Activated CD4-positive, alpha-beta T cell treated with anti-CD3 and anti-CD28 coated beads, Interleukin-2, amount 10 ng/mL, durations not matched to agents 7 days and 5 days (primary cell): Measurements from ENCODE around the gene DAPK1. TPM values are rescaled to one million over a fixed set of nuclear protein-coding genes. Genes with fewer than 3 reads are reported as not detected.

ENCODE experiments used
- CTCF ChIA-PET: fragments of 350-600 bp; sonication (Branson Sonifier 250); formaldehyde crosslinking; loops from one replicate; lab custom pipeline; 2021; ENCODE audit warnings: antibody characterized with exemption; lab: Charles Lee
- POLR2A ChIA-PET: fragments of 350-600 bp; sonication (Branson Sonifier 250); formaldehyde crosslinking; loops from one replicate; lab custom pipeline; 2021; ENCODE audit warnings: antibody characterized with exemption; lab: Charles Lee
- DNase-seq: peaks from one replicate; pipeline ENCODE4 v3.0.0-alpha.2; 2020
- H3K27ac Mint-ChIP-seq: one replicate; pipeline ENCODE4 v1.8.0; 2021; ENCODE audit warnings: mild to moderate bottlenecking, moderate library complexity, mixed read lengths
- H3K27me3 Mint-ChIP-seq: one replicate; pipeline ENCODE4 v1.8.0; 2021; ENCODE audit warnings: mixed read lengths
- H3K36me3 Mint-ChIP-seq: one replicate; pipeline ENCODE4 v1.8.0; 2021; ENCODE audit warnings: low read depth, mixed read lengths
- H3K4me1 Mint-ChIP-seq: one replicate; pipeline ENCODE4 v1.8.0; 2021; ENCODE audit warnings: mixed read lengths
- H3K4me3 Mint-ChIP-seq: one replicate; pipeline ENCODE4 v1.8.0; 2021; ENCODE audit warnings: mild to moderate bottlenecking, moderate library complexity, mixed read lengths
- H3K9me3 Mint-ChIP-seq: one replicate; pipeline ENCODE4 v1.8.0; 2021; ENCODE audit warnings: mixed read lengths
- total RNA-seq, 2 experiments: library from RNA; stranded (reverse); gene quantifications; one replicate each; pipeline ENCODE4 v1.2.3, GENCODE V29; 2021

DAPK1 gene
- total RNA-seq, 2 experiments from 2014 or later, result 0.30 to 0.35 TPM

GRCh38 chr9:87749335-87750035 is 251.8 kb downstream of the DAPK1 start:
- Mint-ChIP-seq H3K27me3 (peaks cover 10% of the 10 kb centered on the region), H3K4me3 (no peak overlapping the region), H3K9me3 (peaks cover 6% of the 10 kb centered on the region), H3K36me3 (peaks cover 3% of the 10 kb centered on the region), H3K27ac (no peak overlapping the region), H3K4me1 (no peaks in the 10 kb centered on the region)
- ChIA-PET CTCF (no interaction called here), POLR2A (no interaction called here)
- no peak for DNase-seq

GRCh38 chr9:87750726-87751125 is 253.1 kb downstream of the DAPK1 start:
- no peak for DNase-seq
- H3K4me3 Mint-ChIP-seq, result no peak overlapping the region
- peaks cover 9% of the 10 kb centered on the region for H3K9me3 Mint-ChIP-seq
- ChIA-PET POLR2A (no interaction called here), CTCF (no interaction called here)
- H3K27me3 Mint-ChIP-seq, result peaks cover 10% of the 10 kb centered on the region
- H3K36me3 Mint-ChIP-seq, result peaks cover 3% of the 10 kb centered on the region
- H3K27ac Mint-ChIP-seq, result no peak overlapping the region
- no peaks in the 10 kb centered on the region for H3K4me1 Mint-ChIP-seq

- Mint-ChIP-seq H3K27me3 (peaks cover 10% of the 10 kb centered on the region), H3K27ac (no peak overlapping the region)
- CTCF ChIA-PET, result no interaction called here
These were observed 253.8 kb downstream of the DAPK1 start for GRCh38 chr9:87751423-87751822.

GRCh38 chr9:87751868-87752267 is 254.2 kb downstream of the DAPK1 start:
- Mint-ChIP-seq H3K27me3 (peaks cover 10% of the 10 kb centered on the region), H3K9me3 (peaks cover 9% of the 10 kb centered on the region), H3K36me3 (peaks cover 3% of the 10 kb centered on the region), H3K4me3 (no peak overlapping the region), H3K27ac (no peak overlapping the region), H3K4me1 (no peaks in the 10 kb centered on the region)
- CTCF ChIA-PET, result no interaction called here
- DNase-seq, result no peak
- POLR2A ChIA-PET, result no interaction called here

More at GRCh38 chr9:87751423-87751822, 253.8 kb downstream of the DAPK1 start:
- peaks cover 9% of the 10 kb centered on the region for H3K9me3 Mint-ChIP-seq
- no peak for DNase-seq
- POLR2A ChIA-PET, result no interaction called here
- no peak overlapping the region for H3K4me3 Mint-ChIP-seq
- no peaks in the 10 kb centered on the region for H3K4me1 Mint-ChIP-seq
- peaks cover 3% of the 10 kb centered on the region for H3K36me3 Mint-ChIP-seq

GRCh38 chr9:87753313-87753712 is 255.6 kb downstream of the DAPK1 start:
- Mint-ChIP-seq H3K27ac (no peak overlapping the region), H3K27me3 (peaks cover 10% of the 10 kb centered on the region), H3K36me3 (peaks cover 3% of the 10 kb centered on the region), H3K9me3 (peaks cover 9% of the 10 kb centered on the region), H3K4me3 (no peak overlapping the region), H3K4me1 (no peaks in the 10 kb centered on the region)
- ChIA-PET CTCF (interaction anchor here (0.5 kb wide), 1 partner anchor 64 kb away, joined by 3 read pairs; no protein-coding TSS in a partner anchor), POLR2A (no interaction called here)
- DNase-seq, result no peak

Other genes with a start within 250 kb of the DAPK1 start
- gene CTSL, start 228.3 kb downstream of the DAPK1 start, total RNA-seq, result 10 to 100 TPM; 10.1 to 10.2 TPM